Activated T-cell treated with anti-CD3 and anti-CD28 coated beads, Interleukin-2, amount 50 U/mL, for 1 hour (primary cell): ENCODE results near the gene PPP1R1B.

Experiments used
- DNase-seq: peaks from one replicate; pipeline ENCODE4 v3.0.0-alpha.2; 2020

Gene PPP1R1B

DNA sequence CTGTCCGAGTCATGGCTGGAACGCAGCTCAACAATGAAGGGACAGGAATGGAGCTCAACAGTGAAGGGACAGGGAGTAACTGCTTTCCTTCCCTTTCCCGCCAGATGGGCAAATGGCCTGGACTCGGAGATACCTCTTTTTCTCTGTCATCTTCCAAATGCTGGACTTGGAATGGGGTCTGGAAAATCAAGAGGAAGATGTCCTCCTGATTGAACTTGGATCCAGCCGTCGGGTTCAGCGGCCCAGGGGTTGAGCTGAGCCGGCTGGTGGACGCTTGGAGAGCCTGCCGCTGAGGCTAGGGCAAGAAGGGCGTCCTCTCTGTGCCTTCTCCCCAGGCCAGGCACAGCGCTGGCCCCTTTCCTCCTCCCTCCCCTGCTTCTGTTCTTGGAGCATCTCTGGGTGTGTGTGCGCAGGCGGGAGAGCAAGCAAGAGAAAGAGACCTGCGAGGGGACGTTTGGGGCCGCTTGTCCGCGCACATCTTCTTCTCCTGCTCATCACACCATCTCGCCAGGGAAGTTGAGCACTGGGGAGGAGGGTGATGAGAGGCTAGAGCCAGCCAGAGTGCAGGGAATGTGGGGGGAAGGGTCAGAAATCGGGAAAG, 25.7 kb upstream of the PPP1R1B start:
- no peak for DNase-seq

DNA sequence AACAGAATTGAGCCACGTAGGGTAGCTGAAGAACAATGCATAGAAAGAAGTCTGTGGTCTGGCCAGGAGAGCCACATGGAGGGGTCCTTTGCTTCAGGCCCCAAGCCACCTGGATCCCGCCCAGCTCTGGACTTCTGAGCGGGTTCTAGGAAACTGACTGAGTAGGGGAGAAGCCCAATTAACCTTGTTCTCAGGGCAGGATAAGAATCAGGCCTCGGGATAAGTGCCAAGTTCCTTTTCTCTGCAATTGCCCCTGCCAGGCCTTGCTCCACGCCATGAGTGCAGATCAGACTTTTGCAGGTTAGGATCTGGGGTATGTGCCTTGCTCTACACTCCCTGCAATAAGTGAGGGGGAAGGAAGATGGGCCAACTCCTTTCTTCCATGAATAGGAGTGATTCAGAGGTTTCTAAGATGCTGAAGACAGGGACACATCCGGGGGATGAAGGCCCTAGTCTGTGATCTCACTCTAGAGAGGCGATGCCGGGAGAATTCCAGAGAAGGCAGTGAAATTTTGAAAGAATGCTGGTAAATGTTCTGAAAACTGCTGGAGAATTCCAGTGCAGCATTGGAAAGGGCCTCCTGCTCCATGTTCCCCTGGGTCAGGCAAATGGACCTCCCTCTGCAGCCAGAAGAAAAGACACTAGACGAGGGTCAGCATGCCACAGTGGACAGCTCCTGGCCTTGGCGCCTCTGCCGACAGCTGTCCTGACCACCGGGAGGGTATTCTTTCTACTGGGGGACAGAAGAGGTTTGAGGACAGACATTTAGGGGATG, 24.8 kb upstream of the PPP1R1B start:
- no peak for DNase-seq

GRCh38 chr17:39602533-39603303, 24.0 kb upstream of the PPP1R1B start:
- DNase-seq = no peak

DNA sequence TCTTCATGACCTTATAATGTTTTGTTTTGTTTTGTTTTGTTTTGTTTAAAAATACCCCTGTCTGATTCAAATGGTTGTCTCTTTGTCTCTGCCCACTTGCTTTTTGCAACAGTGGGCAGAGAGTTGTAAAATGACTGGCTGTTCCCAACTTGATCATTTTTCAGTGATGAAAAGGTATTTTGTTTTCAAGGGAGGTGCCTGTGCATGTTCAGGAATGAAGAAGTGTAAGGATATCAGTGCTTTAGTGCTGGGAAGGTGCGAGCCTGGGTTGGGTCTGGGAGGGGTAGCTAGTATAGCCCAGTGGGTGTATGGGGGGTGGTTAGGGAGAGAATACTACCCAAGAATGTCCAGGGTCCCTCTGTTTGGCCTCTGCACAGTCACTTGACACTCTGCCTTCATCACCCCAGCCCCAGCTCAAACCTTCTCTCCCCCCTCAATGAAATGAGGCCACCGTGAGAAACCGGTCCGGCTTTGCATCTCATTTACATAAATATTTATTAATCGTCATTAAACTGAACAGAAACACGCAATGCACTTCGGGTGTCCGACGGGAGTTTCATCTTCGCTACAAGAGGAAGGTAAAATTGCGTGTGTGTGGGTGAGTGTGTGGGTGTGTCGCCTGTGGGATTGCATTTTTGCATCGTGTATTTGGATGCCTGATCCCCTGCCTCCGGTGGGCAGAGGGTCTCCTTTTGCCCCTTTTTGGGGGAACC, 23.3 kb upstream of the PPP1R1B start:
- DNase-seq = no peak

GRCh38 chr17:39604911-39605491, 21.8 kb upstream of the PPP1R1B start:
- no peak for DNase-seq

DNA sequence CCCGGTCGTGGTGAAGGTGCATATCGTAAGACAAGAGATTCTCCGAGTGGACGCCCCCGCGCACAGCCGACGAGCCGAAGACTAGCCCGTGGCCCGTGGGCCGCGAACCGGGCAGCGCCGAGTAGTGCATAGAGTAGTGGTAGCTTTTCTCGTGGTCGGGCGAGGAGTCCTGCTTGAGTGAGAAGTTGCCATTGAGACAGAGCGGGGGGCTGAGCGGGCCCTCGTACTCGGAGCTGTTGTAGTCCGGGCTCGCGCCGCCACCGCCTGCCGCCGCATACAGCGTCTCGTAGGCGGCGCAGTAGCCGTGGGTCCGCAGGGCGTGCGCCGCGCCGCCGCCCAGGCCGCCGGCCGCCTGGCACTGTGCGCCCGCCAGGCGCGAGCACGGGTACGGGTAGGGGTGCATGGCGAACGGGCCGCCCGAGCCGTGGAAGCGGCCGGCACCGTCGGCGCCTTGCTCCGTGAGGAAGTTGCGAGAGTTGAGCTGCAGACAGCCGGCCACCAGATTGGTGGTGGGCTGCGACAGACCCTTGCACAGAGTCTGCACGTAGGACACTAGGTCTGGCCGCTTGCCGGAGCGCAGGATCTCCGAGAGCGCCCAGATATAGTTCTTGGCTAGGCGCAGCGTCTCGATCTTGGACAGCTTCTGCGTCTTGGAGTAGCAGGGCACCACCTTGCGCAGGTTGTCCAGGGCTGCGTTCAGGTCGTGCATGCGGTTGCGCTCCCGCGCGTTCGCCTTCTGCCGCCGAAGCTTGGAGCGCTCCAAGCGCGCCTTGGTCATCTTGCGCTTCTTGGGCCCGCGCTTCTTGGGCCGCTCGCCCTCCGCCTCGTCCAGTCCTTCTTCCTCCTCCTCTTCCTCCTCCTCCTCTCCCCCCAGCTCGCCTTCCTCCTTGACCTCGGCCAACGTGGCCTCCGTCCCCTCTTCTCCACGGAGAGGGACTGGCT, 21.0 kb upstream of the PPP1R1B start:
- no peak for DNase-seq

DNA sequence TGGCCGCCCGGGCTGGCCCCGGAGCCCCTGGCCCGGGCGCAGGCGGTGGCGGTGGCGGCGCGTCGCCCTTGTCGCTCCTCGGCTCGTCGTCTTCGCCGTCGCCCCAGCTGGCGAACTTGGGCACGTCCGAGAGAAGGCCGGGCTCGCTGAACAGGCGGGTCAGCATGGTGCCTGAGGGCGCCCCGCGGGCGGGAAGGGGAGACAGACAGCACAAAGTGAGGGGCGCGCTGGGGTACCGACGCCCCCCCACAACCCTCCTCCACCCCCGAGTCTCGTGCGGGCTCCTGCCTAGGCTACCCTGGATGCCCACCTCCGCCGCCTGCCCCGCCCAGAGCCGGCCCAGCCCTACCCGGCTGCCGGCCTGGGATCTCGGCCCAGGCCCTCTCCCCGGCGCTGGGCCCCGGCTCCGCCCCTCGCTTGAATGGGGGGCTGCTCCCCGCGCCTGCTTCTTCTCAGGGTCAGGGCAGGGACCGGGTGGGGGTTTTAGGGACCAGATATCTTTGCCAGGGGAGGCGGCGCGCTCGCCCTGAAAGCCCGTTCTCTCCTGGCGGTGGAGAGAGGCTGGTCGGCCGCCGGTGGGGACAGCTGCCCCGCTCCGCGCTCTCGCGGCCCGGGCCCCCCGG, 20.2 kb upstream of the PPP1R1B start:
- no peak for DNase-seq

DNA sequence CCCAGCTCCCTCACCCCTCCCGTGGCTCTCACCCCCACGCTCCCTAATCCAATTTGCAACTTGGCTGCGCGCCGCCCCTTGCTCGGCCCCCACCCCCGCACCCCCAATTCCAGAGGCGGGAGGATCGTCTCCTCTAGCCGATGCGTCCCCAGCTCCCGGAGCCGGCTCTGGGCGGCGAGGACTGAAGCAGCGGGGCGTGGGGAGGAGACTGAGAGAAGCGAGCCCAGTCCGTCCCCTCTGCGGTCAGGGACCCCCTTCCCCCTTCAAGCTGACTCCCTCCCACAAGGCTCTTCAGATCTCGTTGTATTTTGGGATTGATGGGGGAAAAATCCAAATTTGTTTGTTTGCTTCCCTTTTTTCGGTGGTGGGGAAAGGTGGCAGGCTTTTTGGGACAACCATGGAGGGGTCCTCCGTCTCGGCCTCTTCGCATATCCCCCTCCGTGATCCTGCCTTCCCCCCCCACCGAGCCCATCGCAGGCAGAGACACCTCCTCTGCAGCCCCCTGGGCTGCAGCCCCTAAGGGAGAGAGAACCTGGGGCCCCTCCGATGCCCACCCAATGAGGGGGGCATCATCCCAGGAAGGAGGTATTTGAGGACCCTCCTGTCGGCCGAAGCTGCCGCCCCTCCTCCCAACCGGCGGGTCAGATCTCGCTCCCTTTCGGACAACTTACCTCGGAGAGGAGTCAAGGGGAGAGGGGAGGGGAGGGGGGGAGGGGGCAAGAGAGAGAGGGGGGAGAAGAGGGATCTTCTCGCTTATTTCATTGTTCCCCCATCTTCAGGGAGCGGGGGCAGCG, 19.5 kb upstream of the PPP1R1B start:
- no peak for DNase-seq

- DNase-seq = no peak
Observed at GRCh38 chr17:39607851-39608130, 19.0 kb upstream of the PPP1R1B start, which contains the start of gene NEUROD2. TSS of gene NEUROD2 (minus strand) at chr17:39607920. CDS start at chr17:39606599, 1,321 bp downstream.

DNA sequence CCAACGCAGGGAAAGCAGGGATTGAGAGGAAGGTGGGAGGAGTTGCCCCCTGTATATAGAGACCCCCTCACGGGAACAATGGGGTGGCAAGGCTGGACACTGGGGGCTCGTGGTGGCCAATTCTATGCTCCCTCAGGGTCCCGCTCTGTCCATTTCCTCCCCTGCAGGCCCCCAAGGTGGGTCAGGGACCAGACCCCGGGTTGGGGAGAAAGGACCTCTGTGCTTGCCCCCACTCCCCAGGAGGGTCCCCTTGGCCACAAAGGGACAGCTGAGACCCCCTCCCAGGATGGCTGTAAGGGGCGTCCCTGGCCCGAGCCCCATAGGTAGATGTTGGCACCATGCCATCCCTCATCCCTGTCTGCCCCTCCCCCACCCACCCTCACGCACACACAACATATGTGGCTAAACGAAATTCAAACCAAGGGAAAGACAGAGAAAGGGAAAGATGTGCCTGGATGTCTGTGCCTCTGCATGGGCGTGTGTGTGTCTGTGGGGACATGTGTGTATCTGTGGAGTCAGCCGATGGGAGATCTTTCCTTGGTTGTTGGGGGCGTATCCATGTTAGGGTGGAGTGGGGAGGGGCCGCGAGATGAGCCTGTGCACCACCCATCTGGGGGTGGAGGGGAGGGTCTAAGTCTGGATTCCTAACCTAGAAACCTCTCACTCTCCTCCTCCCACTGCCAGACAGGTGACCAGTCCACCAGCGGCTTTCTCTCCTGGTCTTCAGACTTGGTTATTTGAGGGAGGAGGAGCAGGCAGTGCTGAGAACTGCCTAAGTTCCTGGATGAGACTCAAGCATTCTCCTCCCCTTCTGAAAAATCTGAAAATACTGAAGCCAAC, 18.4 kb upstream of the PPP1R1B start:
- no peak for DNase-seq

DNA sequence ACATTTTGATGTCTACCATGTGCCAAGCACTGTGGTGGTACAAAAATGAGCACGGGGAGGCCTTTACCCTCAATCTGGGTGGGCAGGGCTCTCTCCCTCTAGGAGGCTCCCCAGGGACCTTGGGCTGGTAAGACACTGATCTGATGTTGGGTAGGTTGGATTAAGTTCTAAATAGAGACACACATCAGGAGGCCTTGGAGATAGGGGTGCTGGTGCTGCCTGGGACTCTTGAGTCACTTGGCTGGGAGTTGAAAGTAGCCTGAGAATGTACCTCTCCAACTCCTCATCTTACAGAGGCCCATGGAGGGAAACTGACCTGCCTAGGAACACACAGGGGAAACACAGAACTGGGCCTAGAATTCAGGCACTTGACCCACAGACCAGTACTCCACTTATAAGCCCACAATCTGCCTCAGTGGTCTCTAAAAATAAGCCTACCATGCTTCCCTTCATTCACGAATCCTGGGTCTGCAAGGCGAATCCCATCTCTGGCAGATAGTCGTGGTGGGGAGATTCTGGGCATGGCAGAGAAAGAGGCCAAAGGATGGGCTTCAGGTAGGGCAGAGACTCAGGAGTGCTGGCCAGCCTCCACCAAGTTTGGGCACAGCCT, 17.2 kb upstream of the PPP1R1B start:
- no peak for DNase-seq

GRCh38 chr17:39611401-39612112, 15.2 kb upstream of the PPP1R1B start:
- DNase-seq = no peak

DNA sequence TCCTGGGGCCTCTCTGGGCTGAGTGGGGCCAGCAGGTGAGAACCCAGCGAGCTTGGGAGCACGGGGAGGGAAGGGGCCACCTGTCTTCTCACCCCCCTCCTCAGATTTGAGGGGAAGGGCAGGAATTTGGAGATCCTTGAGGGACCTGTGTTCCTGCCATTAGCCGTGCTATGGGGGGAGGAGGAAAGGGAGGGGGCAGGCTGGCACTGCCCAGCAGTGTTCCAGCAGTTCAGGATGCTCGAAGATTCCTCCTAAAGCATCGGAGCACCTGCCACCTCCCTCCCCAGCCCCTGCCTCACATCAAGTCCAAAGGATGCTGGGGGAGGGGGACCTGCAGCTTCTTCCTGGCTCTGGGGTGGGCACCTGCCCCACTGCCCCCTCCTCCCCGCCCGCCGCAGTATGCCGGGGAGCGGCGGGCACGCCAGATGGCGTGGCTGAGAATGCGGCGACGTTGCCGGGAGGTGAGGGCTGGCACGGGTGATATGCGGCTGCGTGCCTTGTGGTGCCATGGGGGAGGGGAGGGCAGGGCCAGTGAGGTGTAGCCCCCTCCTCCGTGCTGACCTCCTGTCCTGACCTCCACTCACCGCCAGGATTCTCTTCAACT, 14.4 kb upstream of the PPP1R1B start:
- DNase-seq = no peak

DNA sequence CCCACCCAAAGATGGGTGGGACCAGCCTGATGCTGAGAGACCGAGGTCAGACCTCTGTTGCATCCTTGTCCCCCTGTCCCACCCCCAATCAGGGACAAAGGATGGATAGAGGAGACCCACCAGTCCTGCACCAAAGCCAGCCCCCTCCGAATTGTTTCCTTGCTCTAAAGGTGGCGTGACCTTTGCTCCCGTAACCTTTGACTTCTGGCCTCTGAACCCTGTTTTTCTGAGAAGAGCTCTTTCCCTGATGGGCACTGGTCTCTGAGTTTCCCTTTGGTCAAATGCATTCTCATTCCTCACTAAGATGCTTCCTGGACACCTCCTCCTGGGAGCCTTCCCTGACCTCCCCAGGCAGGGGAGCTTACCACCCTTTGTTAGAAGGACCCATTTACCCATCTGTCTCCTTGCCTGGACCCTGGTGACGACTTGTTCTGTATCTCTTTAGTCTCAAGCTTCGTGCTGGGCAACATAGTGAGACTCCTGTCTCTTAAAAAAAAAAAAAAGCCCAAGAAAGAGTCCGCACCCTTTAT, 13.8 kb upstream of the PPP1R1B start:
- DNase-seq = no peak

DNA sequence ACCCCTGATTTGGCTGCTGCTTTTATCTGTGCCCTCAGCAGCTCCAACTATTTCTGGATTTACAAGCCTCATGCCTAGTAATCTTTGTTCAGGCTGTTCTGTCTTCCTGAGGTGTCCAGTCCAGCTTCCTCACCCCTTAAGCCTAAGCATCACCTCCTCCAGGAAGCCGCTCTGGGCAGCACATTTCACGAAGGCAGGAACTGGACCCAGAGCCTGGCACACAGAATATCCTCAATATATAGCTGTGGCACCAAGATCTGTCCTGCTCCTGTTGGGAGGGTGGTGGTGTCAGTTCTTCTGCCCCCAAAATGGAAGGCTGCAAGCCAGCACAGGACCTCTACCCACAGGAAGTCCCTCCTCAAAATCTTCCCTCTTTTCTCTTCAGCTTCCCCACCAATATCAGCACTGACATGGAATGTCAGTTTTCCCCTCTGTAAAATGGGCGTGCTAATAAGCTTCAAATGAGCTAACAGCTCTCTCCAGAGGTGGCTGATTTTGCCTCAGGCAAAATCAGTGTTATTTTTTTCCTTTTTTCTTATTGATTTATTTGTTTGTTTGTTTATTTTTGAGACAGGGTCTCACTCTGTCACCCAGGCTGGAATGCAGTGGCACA, 12.1 kb upstream of the PPP1R1B start:
- no peak for DNase-seq

DNA sequence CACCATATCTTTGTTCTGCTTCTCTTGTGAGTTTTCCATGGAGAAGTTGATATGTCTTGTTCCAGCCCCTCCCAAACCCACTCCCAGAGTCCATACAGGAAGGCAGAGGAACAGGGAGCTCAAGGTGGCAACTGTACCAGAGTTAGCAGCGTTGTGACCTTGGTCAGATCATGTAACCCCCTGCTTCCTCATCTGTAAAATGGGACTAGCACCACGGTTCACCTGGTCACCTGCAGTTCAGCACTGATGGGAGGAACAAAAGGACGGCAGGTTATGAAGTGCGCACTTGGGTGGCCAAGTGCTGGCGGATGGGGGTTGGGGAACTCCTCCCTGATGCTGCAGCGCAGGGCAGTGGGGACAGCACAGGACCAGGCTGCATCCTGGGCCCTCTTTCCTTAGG, 11.3 kb upstream of the PPP1R1B start:
- no peak for DNase-seq

DNA sequence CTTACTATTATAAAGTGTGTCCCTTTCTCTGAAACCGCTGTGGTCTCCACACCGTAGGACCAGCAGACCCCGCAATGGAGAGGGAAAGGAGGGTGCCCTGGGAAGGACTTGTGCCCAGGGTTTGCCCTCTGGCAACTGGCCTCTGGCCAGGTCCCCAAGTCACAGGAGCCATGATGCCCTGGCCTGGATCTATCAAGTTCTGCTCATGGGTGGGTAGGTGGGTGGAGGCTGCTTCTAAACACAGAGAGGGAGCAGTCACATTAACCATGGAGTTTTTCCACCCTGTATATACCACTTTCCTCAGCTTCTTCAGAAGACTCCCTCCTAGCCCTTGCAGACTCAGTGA, 9.7 kb upstream of the PPP1R1B start:
- DNase-seq = no peak
